NAMALWA (cell line): ENCODE data around the gene ATP6AP1.

Experiments used
- DNase-seq: peaks from one replicate; pipeline ENCODE4 v3.0.0-alpha.2; 2015; ENCODE audit warnings: low spot score

The ATP6AP1 gene

DNA sequence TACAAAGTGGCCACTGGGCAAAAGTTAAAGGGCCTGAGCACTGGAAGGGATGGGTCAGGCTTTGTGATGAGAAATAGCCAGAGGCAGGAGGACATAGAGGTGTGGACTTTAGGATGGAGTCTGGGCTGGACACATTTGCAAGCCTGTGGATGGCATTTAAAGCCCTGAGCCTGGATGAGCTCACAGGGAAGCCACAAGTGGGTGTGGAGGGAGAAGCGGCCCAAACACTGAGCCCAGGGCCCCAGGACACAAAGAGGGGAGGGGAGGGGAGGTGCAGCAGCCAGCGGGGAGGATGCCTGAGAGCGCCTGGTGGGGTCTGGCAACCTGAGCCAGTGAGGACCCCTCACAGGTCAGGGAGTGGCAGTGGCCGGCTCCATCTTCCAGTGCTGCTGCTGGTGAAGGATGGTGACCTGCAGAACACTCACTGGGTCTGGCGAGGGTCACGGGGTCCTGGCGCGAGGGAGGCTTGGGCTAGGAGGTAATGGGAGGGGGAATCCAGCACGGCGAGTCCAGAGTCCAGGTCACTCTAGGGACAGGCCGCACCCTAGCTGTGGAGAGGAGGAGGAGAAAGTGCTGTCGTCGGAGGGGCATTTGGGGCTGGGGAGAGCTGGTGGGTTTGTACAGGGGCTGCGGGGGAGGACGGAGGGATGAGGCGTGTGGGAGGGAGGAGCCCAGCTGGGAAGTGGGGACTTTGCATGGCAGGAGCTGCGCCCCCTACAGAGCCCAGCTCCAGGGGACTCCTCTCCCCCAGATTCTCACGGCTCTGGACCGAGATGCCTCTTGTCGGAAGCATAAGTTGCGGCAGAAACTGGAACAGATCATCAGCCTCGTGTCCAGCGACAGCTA, 43.6 kb downstream of the ATP6AP1 start:
- DNase-seq: no peak

DNA sequence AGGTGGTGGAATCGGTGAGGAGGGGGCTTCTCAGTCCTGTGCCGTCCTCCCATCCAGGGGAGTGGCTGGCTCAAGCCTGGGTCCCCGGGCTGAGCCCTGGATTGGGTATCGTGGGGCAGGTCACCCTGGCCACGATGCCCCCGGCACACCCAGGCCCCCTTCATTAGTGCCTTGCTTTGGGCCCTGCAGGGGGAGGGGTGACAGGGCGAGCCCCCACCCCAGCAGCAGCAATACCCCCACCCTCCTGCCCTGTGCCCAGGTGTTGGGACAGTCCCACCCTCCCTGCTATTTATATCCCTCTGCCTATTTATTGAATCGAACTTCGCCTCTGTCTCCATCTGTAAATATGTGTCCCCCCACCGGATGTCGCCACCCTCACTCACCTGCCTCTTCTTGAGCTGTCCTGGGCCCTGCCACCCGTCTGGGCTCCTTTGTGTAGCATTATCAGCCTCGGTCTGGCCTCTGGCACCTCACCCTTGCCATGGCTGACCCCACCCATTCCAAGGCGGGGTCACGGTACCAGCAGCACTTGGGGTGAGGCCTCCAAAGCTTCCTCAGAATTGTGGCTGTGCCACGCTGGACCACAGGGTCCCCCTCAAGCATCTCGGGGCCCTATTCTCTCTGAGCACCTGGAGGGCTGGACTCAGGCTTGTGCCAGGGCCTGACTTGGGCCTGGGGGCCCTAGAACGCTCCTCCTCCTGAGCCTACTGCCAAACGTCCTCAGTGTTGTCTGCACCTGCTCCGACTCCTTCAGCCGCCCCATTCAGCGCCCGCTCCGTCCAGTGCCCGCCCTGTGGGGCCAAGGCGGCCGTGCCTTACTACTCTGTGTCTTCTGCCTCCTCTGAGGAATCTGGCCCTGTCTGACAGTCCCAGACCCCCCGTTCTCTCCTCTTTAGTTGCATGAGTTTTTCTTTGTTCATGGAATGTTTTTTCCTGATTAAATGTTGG, 44.5 kb downstream of the ATP6AP1 start:
- DNase-seq: peak; percentile 12

DNA sequence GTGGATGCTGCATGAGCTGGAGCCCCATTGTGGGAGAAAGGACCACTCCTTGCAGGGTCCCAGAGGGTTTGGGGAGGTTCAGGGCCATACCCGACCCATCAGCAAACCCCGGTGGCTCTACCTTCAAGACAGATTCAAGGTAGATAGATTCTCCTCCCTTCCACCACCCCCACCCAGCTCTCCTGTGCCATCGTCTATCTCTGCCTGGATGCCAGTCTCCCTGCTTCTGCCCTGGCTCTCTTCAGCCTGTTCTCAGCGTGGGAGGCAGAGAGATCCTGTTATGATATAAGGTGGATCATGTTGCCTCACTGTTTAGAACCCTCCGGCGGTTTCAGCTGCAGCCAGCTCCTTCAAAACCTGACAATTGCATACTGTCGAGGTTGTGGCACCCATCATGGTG, 45.2 kb downstream of the ATP6AP1 start:
- DNase-seq: no peak

DNA sequence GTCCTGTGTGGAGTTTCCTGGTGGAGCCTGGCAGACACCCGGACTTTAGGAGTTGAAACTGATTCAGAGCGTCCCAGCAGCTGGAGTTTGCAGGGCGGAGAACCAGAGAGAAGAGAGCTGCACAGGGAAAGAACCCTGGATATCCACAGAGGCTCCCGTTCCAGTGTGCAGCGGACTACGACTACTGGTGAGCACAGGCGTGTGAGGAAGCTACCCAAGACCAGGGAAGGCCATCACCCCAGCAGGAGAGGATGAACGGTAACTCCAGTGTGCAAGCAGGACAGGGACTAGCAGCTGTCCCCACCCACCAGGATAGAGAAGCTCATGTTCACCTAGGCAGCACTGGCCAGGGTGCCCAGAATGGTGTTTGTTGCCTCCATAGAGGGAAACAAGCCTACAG, 48.3 kb downstream of the ATP6AP1 start:
- DNase-seq: no peak

DNA sequence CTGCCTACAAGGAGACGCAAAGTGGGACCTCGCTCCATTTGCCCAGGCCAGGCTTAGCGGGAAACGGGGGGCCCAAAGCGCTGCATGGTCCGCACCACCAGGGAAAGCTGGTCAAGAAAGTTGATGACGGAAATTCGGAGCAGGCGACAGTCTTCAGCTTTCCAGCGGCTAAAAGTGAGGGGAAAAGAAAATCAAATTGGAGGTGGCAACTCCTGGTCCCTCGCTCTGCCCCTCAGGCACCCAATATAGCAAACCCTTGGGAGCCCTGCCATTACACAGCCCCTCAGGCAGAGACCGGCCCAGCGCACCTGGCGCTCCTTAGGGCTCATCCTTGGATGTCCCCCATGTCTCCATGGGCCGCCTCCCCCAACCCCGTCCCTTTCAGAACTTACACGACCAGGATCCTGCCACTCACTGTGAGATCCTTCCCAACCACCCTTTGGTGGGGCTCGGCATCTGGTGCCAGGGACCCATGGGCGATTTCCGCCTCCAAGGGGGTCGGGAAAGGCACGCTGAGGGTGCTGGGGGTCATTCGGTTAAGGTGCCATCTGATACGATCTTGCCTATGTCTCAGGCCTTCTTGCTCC, 49.5 kb downstream of the ATP6AP1 start:
- DNase-seq: no peak

DNA sequence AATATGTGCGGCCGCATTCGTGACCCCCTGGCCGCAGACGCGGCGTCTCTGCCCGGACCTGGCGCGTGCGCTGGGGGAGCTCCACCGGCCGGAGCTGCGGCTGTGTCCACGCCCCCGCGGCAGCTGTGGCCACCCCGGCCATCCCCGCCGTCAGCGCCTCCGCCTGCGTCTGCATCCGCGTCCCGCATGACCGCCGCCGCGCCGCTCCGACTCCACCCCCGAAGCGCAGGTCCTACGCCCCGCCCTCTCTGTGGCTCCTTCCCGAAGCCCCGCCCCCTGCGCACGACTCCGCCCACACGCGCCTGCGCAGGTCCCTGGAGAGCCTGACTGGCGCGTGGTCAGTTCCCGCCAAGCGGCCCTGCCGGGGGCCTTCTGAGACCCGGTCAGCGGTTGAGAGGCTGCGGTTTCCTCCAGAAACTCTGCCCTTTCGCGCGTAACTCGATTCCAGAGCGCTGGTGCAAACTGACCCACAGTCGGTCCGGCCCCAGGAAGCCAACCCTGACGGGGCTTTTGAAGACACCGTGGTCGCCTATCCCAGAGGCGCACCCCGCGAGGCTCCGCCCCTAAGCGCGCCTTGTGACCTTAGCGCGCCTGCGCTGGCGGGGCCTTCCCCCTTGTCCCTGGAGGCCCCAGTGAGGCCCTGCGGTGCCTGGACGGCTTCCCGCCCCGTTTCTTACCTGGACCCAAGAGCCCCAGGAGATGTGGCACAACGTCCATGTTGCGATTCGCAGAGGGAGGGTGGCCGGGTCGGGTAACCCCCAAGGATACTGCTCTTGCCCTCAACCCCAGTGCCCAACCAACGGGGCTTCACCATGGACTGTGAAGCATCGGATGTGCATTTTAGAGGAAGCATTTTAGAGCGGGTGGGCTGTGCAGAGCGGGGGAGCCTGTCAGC, 50.5 kb downstream of the ATP6AP1 start, which contains the start of gene LAGE3:
Gene LAGE3, minus strand, starts transcription at position 554 of the 895 bp plus-strand sequence. Its CDS starts 366 bp downstream, at position 188.
- peak; percentile 88 for DNase-seq

DNA sequence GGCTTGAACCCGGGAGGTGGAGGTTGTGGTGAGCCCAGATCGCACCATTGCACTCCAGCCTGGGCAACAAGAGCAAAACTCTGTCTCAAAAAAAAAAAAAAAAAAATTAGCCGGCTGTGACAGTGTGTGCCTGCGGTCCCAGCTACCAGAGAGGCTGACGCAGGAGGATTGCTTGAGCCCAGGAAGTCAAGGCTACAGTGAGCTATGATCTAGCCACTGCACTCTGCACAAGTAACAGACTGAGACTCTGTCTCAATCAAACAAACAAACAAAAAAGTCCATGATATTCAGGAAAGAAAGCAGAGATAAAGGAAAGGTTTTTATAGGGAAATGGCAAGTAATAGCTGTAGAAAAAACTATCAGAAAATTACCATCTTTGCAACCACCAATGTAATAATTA, 52.7 kb downstream of the ATP6AP1 start:
- no peak for DNase-seq

DNA sequence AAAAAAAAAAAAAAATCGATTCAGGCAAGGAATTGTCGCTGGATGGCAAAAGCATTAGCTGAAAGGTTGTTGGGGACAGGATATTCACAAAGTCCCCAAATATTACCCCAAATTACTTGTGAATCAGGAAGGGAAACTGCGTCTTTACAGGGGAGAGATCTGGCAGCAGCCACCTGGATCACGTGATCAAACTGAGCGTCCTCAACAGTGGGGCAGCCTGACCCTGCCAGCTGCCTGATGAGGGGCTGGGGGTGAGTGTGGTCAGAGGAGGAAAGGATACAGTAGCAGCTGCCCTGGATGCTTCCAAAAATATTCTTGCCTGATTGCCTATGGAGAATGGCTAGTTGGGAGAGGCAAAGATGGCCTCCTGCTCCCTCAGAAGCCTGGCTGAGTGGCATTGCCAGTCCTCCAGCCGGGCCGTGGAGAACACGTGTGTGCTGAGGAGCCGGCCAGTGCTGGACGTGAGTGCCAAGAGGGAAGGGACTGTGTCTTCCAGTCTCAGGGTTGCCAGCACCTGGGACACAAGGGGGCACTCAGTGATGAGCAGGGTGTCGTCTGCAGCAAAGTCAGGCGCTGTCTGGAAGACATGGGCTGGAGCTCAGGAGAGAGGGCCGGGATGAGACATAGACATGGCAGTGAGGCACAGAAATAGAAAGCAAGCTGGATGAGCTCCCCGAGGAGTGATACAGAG, 53.6 kb downstream of the ATP6AP1 start:
- no peak for DNase-seq

DNA sequence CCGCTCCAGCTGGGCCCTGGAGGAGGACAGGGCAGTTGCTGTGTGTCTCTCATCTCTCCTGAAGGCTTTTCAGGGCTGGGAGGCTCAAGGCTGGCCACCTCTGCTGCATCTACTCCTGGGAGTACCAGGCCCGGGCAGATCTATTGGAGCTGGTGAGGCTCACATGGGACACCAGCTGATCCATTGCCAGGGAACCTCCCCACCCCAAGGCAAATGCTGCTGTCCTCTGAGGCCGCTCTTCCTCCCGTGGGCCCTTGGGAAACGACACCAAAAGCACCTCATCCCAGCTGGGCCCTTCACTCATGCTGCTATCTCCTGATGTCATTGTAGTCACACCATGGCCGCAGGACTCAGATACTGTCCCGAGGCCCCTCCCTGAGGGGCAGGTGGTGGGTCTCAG, 54.3 kb downstream of the ATP6AP1 start:
- DNase-seq: no peak

DNA sequence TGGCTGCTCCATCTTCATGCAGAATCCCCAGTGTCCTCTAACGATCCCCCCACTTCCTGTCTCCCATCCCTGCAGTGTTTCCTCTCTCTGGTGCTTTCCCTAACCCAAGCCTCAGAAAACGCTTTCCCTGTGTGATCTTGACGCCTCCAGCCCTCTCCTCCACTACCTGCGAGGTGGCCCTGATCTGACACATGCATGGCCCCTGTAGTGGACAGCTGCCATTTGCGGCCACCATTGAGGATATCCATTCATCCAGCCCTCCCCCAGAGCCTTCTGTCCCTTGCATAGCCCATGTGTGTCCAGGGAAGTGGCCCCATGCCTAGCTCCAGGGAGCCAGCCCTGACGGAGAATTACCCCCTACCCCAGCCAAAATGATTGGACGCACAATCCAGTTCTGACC, 54.8 kb downstream of the ATP6AP1 start:
- DNase-seq: no peak

DNA sequence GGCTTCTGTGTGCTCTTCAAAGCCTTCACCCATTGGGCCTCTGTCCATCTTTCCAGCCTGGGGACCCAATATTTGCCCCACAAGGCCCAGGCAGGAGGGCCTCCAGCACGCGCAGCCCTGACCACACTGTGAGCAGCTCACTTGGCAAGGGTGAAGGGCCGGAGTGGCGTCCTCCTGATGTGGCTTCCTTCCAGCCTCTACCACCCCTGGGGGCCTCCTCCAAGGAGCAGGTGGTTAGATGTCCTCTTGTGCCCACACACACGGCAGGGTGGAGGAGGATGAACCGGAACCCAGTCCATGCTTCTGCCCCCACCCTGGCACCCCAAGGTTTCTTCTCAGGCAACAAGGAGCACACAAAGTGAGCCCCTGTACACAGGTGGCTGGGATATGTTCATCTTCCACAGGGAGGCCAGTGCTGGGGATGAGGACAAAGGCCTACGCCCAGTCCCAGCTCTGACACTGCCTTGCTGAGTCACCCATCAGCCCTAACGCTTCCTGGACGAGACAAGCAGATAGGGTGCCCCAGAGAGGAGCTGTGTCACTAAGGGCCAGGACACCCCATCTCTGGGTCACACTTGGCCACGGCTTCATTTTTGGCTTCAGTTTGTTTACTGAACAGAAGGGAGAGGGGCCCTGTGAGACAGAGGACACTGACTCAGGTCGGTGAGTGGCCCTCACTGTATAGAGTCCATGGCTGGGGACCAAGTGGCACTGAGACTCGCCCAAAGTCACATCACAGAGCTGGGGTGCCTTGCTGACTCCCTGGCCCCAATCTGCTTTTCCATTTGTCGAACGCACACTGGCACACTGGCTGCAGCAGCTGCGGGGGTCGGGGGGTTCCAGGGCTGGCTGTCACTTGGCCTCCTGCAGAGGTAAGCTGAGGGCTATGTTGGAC, 56.0 kb downstream of the ATP6AP1 start:
- no peak for DNase-seq

DNA sequence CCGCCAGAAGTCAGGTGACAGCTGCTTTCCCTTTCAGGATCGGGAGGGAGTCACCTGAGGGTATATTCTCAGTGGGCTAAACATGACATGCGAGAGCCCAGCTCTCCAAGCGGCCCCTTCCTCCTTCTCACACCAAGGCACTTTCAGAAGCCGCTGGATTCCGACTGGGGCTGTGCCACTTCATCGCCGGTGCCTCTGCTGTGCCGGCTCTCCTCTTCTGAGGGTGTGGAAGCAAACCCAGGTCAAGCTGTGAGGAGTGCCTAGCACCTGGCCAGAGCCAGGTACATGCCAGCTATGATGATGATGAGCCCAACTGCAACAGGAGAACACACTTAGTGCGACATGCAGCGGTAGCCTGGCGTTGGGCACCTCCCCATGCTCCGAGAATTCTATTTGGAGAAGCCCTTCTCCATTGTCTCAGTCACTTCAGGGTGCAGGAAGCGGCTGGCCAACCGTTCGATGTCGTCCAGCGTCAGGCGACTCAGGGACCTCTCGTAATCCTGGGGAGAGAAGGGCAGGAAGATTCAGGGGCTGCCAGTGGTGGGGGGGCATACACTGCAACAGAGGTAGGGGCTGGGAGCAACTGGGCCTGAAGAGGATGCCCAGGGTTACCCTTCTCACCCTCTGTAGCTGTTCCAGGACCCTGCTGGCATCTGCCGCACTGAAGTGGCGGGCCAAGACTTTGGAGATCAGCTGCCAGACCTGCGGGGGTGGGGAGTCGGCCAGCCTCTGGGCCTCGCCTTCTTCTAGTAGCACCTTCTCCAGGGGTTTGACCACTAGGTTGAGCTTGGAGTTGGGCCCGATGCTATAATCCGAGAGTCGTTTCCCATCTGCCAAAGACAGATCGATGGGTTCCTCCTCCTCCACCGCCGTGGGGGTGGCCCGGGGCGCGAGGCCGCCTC, 56.9 kb downstream of the ATP6AP1 start:
- DNase-seq: no peak

DNA sequence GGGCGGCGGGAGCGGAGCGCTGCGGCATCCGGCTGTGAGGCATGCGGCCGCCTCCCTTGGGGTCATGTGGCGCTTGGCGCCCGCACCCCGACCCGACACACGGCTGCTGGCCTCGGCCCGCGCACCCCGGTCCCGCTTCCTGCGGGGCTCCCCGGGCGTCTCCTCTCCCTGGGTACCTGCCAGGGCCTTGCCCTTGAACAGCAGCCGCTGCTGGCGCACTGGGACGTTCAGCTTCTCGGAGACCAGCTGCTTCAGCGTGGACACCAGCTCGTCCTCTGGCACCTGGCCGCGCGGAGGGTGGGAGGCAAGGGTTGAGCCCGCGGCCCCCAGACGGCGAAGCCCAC, 57.5 kb downstream of the ATP6AP1 start:
- DNase-seq: peak; percentile 37
